Upper lobe of left lung (tissue), 6 donors: ENCODE measurements around the gene LYPD3. TPM values are rescaled to one million over a fixed set of nuclear protein-coding genes. Genes with fewer than 3 reads are reported as not detected.

Experiments used
- ATAC-seq, 2 donors: fragments of 200-7000 bp; cut with Tn5 transposase; one replicate each; pipeline ENCODE4 v1.9.1; 2022; ENCODE audit warnings: mild to moderate bottlenecking in 2 of 2, moderate library complexity in 2 of 2; ENCODE audit not compliant: low FRiP score in 2 of 2
- DNase-seq, 2 donors: peaks; one replicate each; pipeline ENCODE4 v3.0.0-alpha.2; 2019 to 2020
- H3K27ac ChIP-seq, 4 donors: fragments of 200-600 bp; sonication (generic); one replicate each; pipeline ENCODE4 v1.5.1; 2016 to 2019
- H3K27me3 ChIP-seq, 4 donors: fragments of 200-600 bp; sonication (generic); one replicate each; pipeline ENCODE4 v1.5.1; 2017 to 2019
- H3K36me3 ChIP-seq, 4 donors: fragments of 200-600 bp; sonication (generic); one replicate each; pipeline ENCODE4 v1.5.1; 2016 to 2019
- H3K4me1 ChIP-seq, 4 donors: fragments of 200-600 bp; sonication (generic); one replicate each; pipeline ENCODE4 v1.5.1; 2018 to 2019
- H3K4me3 ChIP-seq, 4 donors: fragments of 200-600 bp; sonication (generic); one replicate each; pipeline ENCODE4 v1.5.1; 2017 to 2019; ENCODE audit warnings: mild to moderate bottlenecking in 2 of 4, moderate library complexity in 1 of 4
- H3K9me3 ChIP-seq, 4 donors: fragments of 200-600 bp; sonication (generic); one replicate each; pipeline ENCODE4 v1.5.1; 2018 to 2019
- EP300 ChIP-seq, 4 donors: sonication (generic); formaldehyde crosslinking; IDR thresholded peaks; one replicate each; pipeline ENCODE4 v1.5.1; 2017; ENCODE audit warnings: antibody characterized with exemption in 4 of 4, control low read depth in 2 of 4
- POLR2A ChIP-seq, 4 donors: fragments of 450-650 bp; IDR thresholded peaks; one replicate each; pipeline ENCODE4 v1.5.1; 2016 to 2017; ENCODE audit warnings: antibody characterized with exemption in 4 of 4, mild to moderate bottlenecking in 2 of 4
- POLR2AphosphoS5 ChIP-seq, 2 donors: sonication (generic); formaldehyde crosslinking; IDR thresholded peaks; one replicate each; pipeline ENCODE4 v1.5.1; 2017; ENCODE audit warnings: antibody characterized with exemption in 2 of 2
- WGBS, 2 donors: methylation state at CpG; one replicate each; pipeline ENCODE4 v1.1.5; 2017 to 2018; 5-methylcytosine and 5-hydroxymethylcytosine counted together
- total RNA-seq, 6 donors: library from RNA; depleted of rRNA in 4 of 6; stranded (reverse); fragments of >200 nt in 4 of 6; gene quantifications; one replicate each; pipeline versions ENCODE4 v1.1.0 to v1.2.1, GENCODE V29; 2016 to 2021
- TF ChIP-seq, protein P1 (sequence below), 6 experiments: fragments of 450-650 bp in 4 of 6; fragments of 200-600 bp in 2 of 6; sonication (generic) in 2 of 6; IDR thresholded peaks; one replicate each; pipeline ENCODE4 v1.5.1; 2016 to 2019; ENCODE audit warnings: antibody characterized with exemption in 6 of 6
- donor health status: DM: no; HTN: no; CAD: no; lungs with moderate emphysema.
- donor health status: DM: no; HTN: yes; CAD: no; lungs with severe emphysema.

LYPD3 gene
- total RNA-seq, 6 donors from 2014 or later = 0.29 to 13.6 (median 0.39) TPM; not detected in 1

DNA sequence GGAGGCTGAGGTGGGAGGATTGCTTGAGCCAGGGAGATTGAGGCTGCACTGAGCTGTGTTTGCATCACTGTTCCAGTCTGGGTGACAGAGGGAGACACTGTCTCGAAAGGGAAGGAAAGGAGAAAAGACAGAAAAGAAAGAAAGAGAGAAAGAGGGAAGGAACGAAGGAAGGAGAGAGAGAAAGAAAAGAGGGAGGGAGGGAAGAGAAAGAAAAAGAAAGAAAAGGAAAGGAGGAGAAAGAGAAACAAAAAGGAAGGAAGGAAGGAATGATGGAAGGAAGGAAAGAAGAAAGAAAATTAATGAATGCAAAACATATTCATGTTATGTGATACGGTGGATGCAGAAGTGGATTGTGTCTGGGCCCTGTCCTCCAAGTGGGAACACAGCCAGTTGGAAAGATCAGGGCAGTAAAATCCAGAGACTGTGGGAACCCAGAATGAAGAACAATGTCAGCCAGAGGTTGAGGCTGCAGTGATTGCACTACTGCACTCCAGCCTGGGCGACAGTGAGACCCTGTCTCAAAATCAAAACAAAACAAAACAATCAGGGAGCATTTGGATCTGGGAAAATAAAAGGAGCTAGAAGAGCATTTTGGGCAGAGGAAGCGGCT is 32.9 kb upstream of the LYPD3 start:
- peaks cover 0 to 4% (median 2%) of the 10 kb centered on the region in 4 donors for H3K4me1 ChIP-seq
- ATAC-seq (no peak), DNase-seq (no peak)
- no peak overlapping the region for H3K27ac ChIP-seq
- peaks cover 0 to 35% (median 23%) of the 10 kb centered on the region in 4 donors for H3K36me3 ChIP-seq
- 79 to 83% methylated on average over 5 of the region's 5 CpGs for WGBS, 2 donors
- no peaks in the 10 kb centered on the region for H3K27me3 ChIP-seq
- H3K4me3 ChIP-seq = no peak overlapping the region
- no peak for TF ChIP-seq POLR2AphosphoS5 (IDR thresholded peaks at IDR 0.05)
- TF ChIP-seq, protein P1, sequence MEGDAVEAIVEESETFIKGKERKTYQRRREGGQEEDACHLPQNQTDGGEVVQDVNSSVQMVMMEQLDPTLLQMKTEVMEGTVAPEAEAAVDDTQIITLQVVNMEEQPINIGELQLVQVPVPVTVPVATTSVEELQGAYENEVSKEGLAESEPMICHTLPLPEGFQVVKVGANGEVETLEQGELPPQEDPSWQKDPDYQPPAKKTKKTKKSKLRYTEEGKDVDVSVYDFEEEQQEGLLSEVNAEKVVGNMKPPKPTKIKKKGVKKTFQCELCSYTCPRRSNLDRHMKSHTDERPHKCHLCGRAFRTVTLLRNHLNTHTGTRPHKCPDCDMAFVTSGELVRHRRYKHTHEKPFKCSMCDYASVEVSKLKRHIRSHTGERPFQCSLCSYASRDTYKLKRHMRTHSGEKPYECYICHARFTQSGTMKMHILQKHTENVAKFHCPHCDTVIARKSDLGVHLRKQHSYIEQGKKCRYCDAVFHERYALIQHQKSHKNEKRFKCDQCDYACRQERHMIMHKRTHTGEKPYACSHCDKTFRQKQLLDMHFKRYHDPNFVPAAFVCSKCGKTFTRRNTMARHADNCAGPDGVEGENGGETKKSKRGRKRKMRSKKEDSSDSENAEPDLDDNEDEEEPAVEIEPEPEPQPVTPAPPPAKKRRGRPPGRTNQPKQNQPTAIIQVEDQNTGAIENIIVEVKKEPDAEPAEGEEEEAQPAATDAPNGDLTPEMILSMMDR (IDR thresholded peaks at IDR 0.05) = no peak
- no peak for TF ChIP-seq POLR2A (IDR thresholded peaks at IDR 0.05)
- no peak for TF ChIP-seq EP300 (IDR thresholded peaks at IDR 0.05)
- H3K9me3 ChIP-seq = no peaks in the 10 kb centered on the region

- Histone ChIP-seq H3K27ac (no peak overlapping the region), H3K9me3 (no peaks in the 10 kb centered on the region), H3K4me3 (no peak overlapping the region), H3K27me3 (no peaks in the 10 kb centered on the region), H3K36me3 (peaks cover 0 to 35% (median 23%) of the 10 kb centered on the region in 4 donors), H3K4me1 (no peaks in the 10 kb centered on the region)
- DNase-seq = no peak
- no peak for ATAC-seq
- TF ChIP-seq, protein P1 (IDR thresholded peaks at IDR 0.05) = no peak
- TF ChIP-seq EP300 (IDR thresholded peaks at IDR 0.05) (no peak), POLR2A (IDR thresholded peaks at IDR 0.05) (no peak), POLR2AphosphoS5 (IDR thresholded peaks at IDR 0.05) (no peak)
- 94 to 98% methylated on average over 3 to 7 of the region's 7 CpGs for WGBS, 2 donors
Measured at GRCh38 chr19:43496960-43497359, 31.6 kb upstream of the LYPD3 start.

- no peaks in the 10 kb centered on the region for H3K27me3 ChIP-seq
- no peak for TF ChIP-seq EP300 (IDR thresholded peaks at IDR 0.05)
- TF ChIP-seq, protein P1 (IDR thresholded peaks at IDR 0.05) = no peak
- no peak for TF ChIP-seq POLR2AphosphoS5 (IDR thresholded peaks at IDR 0.05)
- no peak for TF ChIP-seq POLR2A (IDR thresholded peaks at IDR 0.05)
- WGBS, 2 donors = 91 to 92% methylated on average over 8 of the region's 8 CpGs
- ATAC-seq (no peak), DNase-seq (no peak)
- no peaks in the 10 kb centered on the region for H3K9me3 ChIP-seq
- H3K4me1 ChIP-seq = no peaks in the 10 kb centered on the region
- H3K4me3 ChIP-seq = no peak overlapping the region
- H3K36me3 ChIP-seq = peaks cover 0 to 39% (median 23%) of the 10 kb centered on the region in 4 donors
- H3K27ac ChIP-seq = no peak overlapping the region
Measured at GRCh38 chr19:43495082-43495481, 29.7 kb upstream of the LYPD3 start.

DNA sequence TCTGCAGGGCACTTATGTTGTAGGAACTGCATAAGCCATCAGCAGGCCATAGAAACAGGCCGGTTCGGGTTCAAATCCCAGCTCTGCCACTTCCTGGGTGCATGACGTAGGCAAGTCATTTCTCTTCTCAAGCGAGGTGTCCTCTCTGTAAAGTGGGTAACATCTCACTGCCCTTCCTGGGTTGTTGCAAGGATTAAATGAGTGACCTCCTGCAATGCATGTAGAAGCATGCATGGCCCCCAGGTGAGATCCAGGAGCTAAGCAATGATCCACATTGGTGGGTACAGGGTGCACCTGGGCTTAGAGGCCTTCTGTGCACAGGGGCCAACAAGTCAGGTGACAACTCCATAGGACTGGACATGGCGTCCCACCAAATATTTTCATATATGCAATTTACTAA is 25.4 kb upstream of the LYPD3 start:
- H3K36me3 ChIP-seq = peaks cover 0 to 19% (median 12%) of the 10 kb centered on the region in 4 donors
- WGBS, 2 donors = 92 to 95% methylated on average over 5 of the region's 5 CpGs
- no peak overlapping the region for H3K27ac ChIP-seq
- TF ChIP-seq EP300 (IDR thresholded peaks at IDR 0.05) (no peak), POLR2A (IDR thresholded peaks at IDR 0.05) (no peak)
- TF ChIP-seq, protein P1 (IDR thresholded peaks at IDR 0.05) = no peak
- no peaks in the 10 kb centered on the region for H3K4me1 ChIP-seq
- no peak overlapping the region for H3K4me3 ChIP-seq
- ATAC-seq (no peak), DNase-seq (no peak)
- H3K9me3 ChIP-seq = no peaks in the 10 kb centered on the region
- no peaks in the 10 kb centered on the region for H3K27me3 ChIP-seq
